ENCODE data around the gene SUPT4H1.

The SUPT4H1 gene

DNA sequence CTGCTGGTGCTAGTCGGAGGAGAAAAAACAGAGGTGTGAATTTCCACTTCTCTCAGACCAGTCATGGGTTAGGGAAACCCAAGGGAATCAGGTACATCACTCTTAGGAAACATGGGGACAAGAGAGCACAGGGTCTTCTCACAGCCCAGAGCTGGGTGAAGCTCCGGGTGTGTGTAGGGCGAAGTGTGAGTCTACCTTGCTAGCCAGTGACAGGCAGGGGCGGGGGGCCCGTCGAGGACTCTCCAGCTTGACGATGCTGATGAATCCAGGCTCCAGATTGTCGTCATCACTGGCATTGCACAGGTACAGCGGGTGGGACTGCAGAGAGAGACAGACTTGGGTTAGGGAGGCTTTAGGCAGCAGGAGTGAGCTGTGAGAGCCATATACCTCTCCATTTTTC, 18.7 kb upstream of the SUPT4H1 start:
- Histone ChIP-seq H3K4me3 (ENCODE audit: low read length) (no peak overlapping the region), H3K9ac (ENCODE audit: low read depth, low read length) (no peak overlapping the region), H3K9me3 (ENCODE audit: insufficient read depth, low read depth, low read length) (no peaks in the 10 kb centered on the region), H3K4me1 (ENCODE audit: insufficient read depth, low read length) (peaks cover 3% of the 10 kb centered on the region; the same call in 1 of the 2 replicates), H3K27ac (ENCODE audit: low read depth, low read length) (no peak overlapping the region), H3K36me3 (ENCODE audit: insufficient read depth, low read length) (no peaks in the 10 kb centered on the region), H3K27me3 (ENCODE audit: insufficient read depth, low read length) (no peaks in the 10 kb centered on the region)
- WGBS, result 92% methylated on average over 9 of the region's 9 CpGs

DNA sequence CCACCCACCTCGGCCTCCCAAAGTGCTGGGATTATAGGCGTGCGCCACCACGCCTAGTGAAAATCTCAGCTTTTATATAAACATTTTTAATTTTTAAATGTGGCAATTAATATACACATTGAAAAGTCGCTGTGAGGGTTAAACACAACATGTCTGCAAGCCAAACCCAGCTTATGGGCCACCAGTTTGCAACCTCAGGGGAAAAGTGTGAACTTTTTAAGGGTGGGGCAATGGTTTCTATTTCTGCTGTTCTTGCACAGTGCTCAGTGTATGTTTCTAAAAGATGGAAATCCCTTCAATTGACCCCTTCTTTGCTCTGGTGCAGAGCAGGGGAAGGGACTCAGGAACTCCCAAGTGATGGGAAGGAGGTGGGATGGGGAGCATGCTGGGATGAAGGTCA, 18.3 kb upstream of the SUPT4H1 start:
- Histone ChIP-seq H3K9me3 (ENCODE audit: insufficient read depth, low read depth, low read length) (no peaks in the 10 kb centered on the region), H3K9ac (ENCODE audit: low read depth, low read length) (no peak overlapping the region), H3K4me3 (ENCODE audit: low read length) (no peak overlapping the region), H3K27ac (ENCODE audit: low read depth, low read length) (no peak overlapping the region), H3K27me3 (ENCODE audit: insufficient read depth, low read length) (no peaks in the 10 kb centered on the region), H3K4me1 (ENCODE audit: insufficient read depth, low read length) (no peaks in the 10 kb centered on the region), H3K36me3 (ENCODE audit: insufficient read depth, low read length) (no peaks in the 10 kb centered on the region)
- 91% methylated on average over 4 of the region's 5 CpGs for WGBS

DNA sequence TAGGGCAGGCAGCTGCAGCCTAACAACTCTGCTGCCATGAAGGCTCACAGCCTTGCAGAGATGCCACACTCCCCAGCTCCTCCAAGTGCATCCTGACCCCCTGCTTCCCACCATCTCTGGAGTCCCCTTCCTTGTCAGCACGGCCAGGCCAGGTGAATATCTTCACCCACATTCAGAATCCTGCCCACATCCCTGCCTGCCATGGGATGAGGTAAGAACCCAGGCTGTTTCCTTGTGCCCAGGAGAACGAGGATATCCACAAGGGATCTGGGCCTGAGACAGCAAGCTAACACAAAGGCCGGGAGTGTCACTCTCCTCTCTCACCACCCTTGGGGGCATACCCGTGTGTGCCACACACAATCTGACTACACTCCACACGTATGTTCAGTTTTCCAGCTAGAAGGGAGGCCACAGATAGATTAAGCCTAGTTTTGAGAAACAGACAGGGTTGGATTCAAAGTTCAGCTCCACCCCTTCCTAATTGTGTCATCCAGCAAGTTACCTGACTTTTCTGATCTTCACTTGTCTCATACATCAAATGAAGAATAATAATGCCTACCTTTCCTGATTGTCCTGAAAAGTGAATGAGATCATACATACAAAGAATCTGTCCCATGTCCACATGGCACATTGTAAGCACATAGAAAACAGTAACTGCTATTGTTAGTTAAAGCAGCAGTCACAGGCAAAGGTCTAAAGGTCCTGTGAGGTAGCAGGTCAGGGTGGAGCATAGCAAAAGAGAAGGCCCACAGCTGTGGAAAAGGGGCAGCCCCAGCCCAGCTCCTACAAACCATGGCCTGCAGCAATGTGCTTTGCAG, 17.4 kb upstream of the SUPT4H1 start:
- 87% methylated on average over 5 of the region's 5 CpGs for WGBS
- no peaks in the 10 kb centered on the region for H3K36me3 ChIP-seq (ENCODE audit: insufficient read depth, low read length)
- no peaks in the 10 kb centered on the region for H3K27me3 ChIP-seq (ENCODE audit: insufficient read depth, low read length)

DNA sequence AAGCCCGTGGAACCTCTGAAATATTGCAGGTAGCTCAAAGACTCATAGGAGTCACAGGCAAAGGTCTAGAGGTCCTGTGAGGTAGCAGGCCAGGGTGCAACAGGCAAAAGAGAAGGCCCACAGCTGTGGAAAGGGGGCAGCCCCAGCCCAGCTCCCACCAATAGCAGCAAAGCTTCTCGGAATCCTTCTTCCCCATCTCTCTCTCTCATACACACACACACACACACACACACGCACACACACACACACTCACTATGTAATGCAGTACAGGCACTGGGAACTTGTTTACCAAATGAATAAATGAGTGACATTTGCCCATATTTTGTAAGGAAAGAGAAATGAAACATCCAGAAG, 16.8 kb upstream of the SUPT4H1 start:
- Histone ChIP-seq H3K4me3 (ENCODE audit: low read length) (no peak overlapping the region), H3K9ac (ENCODE audit: low read depth, low read length) (no peak overlapping the region; the same call in 1 of the 2 replicates), H3K27ac (ENCODE audit: low read depth, low read length) (no peak overlapping the region), H3K36me3 (ENCODE audit: insufficient read depth, low read length) (no peaks in the 10 kb centered on the region), H3K9me3 (ENCODE audit: insufficient read depth, low read depth, low read length) (no peaks in the 10 kb centered on the region), H3K27me3 (ENCODE audit: insufficient read depth, low read length) (no peaks in the 10 kb centered on the region), H3K4me1 (ENCODE audit: insufficient read depth, low read length) (peaks cover 7% of the 10 kb centered on the region; the same call in 1 of the 2 replicates)
- WGBS, result 97% methylated on average over 3 of the region's 3 CpGs

More for the DNA sequence above, 17.4 kb upstream of the SUPT4H1 start:
- H3K4me3 ChIP-seq (ENCODE audit: low read length), result no peak overlapping the region
- peaks cover 2% of the 10 kb centered on the region; the same call in 1 of the 2 replicates for H3K4me1 ChIP-seq (ENCODE audit: insufficient read depth, low read length)
- H3K9ac ChIP-seq (ENCODE audit: low read depth, low read length), result no peak overlapping the region; the same call in 1 of the 2 replicates
- H3K9me3 ChIP-seq (ENCODE audit: insufficient read depth, low read depth, low read length), result no peaks in the 10 kb centered on the region
- no peak overlapping the region for H3K27ac ChIP-seq (ENCODE audit: low read depth, low read length)

DNA sequence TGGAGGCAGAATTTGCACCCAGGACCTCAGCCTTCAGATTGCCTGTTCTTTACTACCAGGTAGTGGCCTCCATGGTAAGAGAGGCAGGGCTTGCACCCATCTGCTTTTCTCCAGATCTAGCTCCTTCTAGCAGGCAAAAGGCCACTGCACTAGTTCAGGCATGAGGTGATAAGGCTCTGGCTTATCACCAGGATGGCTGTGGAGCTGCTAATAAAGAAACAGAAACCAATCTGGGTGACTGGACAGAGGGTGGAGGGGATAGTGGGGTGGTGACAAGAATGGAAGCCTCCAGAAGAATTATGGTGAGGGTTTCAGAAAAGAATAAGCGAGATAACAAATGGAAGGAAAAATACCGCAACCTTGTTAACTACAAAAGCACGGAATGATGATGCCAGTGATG, 15.5 kb upstream of the SUPT4H1 start:
- peaks cover 7% of the 10 kb centered on the region; the same call in 1 of the 2 replicates for H3K4me1 ChIP-seq (ENCODE audit: insufficient read depth, low read length)
- no peaks in the 10 kb centered on the region for H3K36me3 ChIP-seq (ENCODE audit: insufficient read depth, low read length)
- no peaks in the 10 kb centered on the region for H3K27me3 ChIP-seq (ENCODE audit: insufficient read depth, low read length)
- H3K9ac ChIP-seq (ENCODE audit: low read depth, low read length), result no peak overlapping the region
- H3K4me3 ChIP-seq (ENCODE audit: low read length), result no peak overlapping the region
- H3K27ac ChIP-seq (ENCODE audit: low read depth, low read length), result no peak overlapping the region
- WGBS, result 95% methylated on average over 3 of the region's 3 CpGs
- no peaks in the 10 kb centered on the region for H3K9me3 ChIP-seq (ENCODE audit: insufficient read depth, low read depth, low read length)

DNA sequence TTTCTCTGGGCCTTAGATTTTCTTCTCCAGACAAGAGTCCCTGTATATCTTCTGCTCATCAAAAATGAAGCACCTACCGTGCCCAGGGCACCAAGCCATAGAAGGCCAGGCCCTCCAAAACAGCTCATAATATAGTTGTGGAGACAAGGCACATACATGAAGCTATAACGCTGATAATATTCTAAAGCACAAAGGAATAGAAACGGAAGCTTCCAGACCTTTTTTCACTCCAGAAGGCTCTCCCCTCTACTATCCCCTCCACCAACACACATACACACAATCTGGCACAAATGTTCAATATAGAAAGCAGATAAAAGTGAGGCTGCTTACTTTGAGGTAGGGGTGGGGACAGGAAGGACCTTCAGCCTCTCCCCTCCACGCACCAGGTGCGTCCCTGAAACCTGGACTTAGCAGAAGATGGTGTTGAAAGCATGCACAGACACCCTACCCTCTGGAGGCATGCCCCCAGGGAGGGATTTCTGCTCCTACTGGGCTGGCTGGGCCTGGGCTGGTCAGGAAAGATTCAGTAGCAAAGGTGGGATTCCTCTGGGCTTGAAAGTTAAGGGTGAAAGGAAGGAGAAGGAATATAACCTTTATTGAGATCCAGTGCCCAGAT, 14.1 kb upstream of the SUPT4H1 start:
- no peaks in the 10 kb centered on the region for H3K36me3 ChIP-seq (ENCODE audit: insufficient read depth, low read length)
- no peaks in the 10 kb centered on the region for H3K27me3 ChIP-seq (ENCODE audit: insufficient read depth, low read length)
- H3K9ac ChIP-seq (ENCODE audit: low read depth, low read length), result no peak overlapping the region
- H3K4me3 ChIP-seq (ENCODE audit: low read length), result no peak overlapping the region
- H3K27ac ChIP-seq (ENCODE audit: low read depth, low read length), result no peak overlapping the region
- H3K4me1 ChIP-seq (ENCODE audit: insufficient read depth, low read length), result peaks cover 7% of the 10 kb centered on the region; the same call in 1 of the 2 replicates
- no peaks in the 10 kb centered on the region for H3K9me3 ChIP-seq (ENCODE audit: insufficient read depth, low read depth, low read length)
- WGBS, result 73% methylated on average over 5 of the region's 5 CpGs

DNA sequence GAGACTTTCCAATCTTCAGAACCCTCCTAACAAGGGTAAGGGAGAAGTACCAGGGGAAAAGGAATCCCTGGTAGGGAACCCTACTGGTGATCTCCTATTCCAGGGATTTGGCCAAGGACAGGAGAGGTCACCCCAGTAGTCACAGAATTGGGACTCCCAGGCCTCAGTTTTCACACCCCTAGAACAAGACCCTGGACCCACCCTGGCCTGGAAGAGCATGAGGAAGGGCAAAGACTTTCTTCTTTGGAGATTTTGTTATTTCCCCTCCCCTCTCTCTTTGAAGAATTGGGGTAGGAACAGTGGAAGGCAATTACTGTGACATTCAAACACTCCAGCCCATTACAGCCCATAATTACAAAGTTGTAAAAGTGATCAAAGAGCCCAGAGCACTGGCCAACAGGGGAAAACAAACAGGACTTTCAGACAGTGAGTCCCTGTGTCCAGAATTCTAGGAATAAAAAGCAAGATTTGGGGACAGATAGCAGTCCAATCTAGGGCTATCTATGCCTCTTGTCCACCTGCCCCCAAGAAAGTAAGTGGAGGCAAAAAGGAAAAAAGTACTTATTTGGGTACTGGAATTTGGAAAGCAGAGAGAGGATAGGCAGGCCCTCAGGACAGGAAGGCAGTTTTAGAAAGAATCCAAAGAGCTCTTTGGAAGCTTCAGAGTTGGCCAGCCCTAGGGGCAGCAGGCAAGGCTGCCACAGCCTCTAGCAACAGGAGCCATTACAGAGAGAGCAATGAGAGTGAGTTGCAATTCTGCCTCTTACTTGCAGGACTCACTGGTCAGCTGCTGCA, 13.4 kb upstream of the SUPT4H1 start:
- no peaks in the 10 kb centered on the region for H3K9me3 ChIP-seq (ENCODE audit: insufficient read depth, low read depth, low read length)
- H3K36me3 ChIP-seq (ENCODE audit: insufficient read depth, low read length), result no peaks in the 10 kb centered on the region
- no peak overlapping the region for H3K9ac ChIP-seq (ENCODE audit: low read depth, low read length)
- H3K4me1 ChIP-seq (ENCODE audit: insufficient read depth, low read length), result peaks cover 7% of the 10 kb centered on the region; the same call in 1 of the 2 replicates
- H3K27me3 ChIP-seq (ENCODE audit: insufficient read depth, low read length), result no peaks in the 10 kb centered on the region
- H3K27ac ChIP-seq (ENCODE audit: low read depth, low read length), result no peak overlapping the region
- H3K4me3 ChIP-seq (ENCODE audit: low read length), result no peak overlapping the region

DNA sequence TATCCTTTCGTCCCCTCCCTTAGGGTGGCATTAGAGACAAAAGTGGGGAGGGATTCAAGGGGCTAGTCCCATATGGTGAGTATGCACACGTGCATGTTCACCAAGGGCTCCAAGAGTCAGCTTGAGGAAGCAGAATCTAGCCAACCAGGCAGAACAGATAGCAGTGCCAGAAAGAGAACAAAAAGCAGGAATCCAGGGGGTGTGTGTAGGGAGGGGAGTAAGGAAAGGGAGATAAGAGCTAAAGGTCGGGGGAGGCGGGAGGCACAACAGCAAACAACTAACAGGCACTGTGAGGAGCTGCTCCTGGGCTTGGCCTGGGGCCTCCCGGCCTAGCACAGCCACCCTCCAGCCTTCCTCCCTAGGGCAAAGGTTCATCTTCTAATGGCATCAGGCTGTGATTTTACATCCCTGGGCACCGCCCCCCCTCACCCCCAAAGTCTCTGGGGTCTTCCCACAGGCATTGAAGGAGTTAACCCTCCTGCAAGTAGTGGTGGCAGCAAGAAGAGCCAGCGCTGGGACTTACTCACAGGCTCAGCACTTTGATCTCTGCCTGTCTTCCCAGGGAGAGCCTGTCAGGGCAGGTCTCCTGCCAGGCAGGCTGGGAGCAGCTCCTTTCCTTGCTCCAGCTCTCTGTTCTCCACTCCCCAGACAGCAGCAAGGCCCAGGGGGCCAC, 12.4 kb upstream of the SUPT4H1 start:
- peaks cover 7% of the 10 kb centered on the region; the same call in 1 of the 2 replicates for H3K4me1 ChIP-seq (ENCODE audit: insufficient read depth, low read length)
- no peaks in the 10 kb centered on the region for H3K9me3 ChIP-seq (ENCODE audit: insufficient read depth, low read depth, low read length)
- no peaks in the 10 kb centered on the region for H3K36me3 ChIP-seq (ENCODE audit: insufficient read depth, low read length)
- H3K27me3 ChIP-seq (ENCODE audit: insufficient read depth, low read length), result no peaks in the 10 kb centered on the region
- H3K27ac ChIP-seq (ENCODE audit: low read depth, low read length), result peak overlapping the region; percentile 31; the same call in 1 of the 2 replicates
- no peak overlapping the region for H3K4me3 ChIP-seq (ENCODE audit: low read length)
- H3K9ac ChIP-seq (ENCODE audit: low read depth, low read length), result no peak overlapping the region
- WGBS, result 53% methylated on average over 7 of the region's 7 CpGs

DNA sequence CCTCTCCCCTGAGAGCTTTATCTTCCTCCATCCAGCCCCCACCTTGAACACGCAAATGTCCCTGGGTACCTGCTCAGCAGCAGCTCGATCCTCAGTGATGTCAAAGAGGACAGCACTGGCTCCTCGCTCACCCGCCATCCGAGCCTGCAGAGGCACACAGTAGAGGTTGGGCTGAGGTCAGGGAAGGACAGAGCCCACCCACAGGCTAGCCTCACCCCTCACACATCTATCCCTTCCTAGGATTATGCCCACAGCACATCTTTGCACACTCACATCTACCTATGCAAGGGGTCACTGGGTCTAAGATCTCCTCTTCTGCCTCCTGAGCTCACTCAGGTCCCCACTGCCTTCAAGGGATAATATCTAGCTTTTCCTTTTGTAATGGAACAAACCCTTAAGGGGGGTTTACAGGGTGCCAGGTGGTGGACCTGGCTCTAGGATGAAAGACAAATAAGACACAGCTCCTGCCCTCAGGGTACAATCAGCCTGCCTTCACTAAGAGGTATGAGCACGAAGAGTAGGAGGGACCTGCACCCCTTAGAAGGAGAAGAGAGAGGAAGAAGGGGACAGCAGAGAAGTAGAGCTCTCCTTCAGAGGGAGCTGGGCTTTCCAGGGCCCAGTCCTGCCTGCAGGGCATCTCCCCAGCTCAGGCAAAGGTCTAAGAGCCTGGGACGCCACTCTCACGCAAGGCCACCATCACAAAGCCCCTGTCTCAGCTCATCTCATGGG, 11.6 kb upstream of the SUPT4H1 start:
- Histone ChIP-seq H3K27me3 (ENCODE audit: insufficient read depth, low read length) (no peaks in the 10 kb centered on the region), H3K27ac (ENCODE audit: low read depth, low read length) (no peak overlapping the region), H3K9me3 (ENCODE audit: insufficient read depth, low read depth, low read length) (no peaks in the 10 kb centered on the region), H3K4me1 (ENCODE audit: insufficient read depth, low read length) (peaks cover 7% of the 10 kb centered on the region; the same call in 1 of the 2 replicates), H3K4me3 (ENCODE audit: low read length) (no peak overlapping the region), H3K36me3 (ENCODE audit: insufficient read depth, low read length) (no peaks in the 10 kb centered on the region), H3K9ac (ENCODE audit: low read depth, low read length) (no peak overlapping the region)
- WGBS, result 94% methylated on average over 8 of the region's 8 CpGs

DNA sequence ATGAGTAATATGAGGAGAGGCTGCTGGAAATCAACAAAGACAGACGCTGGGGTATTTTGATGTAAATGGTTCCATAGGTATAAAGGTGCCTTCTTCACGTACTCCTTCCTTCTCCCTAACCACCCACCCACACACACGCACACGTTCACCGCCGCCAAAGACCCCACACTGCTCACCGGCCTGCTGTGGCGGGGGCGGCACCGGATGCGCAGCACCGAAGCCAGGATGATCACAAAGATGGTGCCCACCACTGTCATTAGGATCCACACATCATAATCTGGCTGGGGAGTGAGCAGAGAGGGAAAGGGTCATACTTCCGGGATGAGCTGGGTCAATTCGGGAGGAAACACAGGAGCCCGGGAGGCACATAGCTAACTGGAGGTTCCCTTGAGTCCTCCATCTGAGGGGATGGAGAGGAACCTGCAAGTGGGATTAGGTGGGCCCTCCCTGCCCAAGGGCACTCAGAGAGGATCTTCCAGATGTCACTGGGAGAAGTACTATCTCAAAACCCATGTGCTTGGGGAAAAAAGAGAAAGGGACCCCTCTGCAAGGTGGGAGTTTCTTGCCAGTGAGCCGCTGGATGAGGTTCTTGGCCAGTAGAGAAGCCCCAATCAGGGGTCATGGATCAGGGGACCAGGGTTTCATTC, 10.5 kb upstream of the SUPT4H1 start:
- 91% methylated on average over 16 of the region's 16 CpGs for WGBS
- Histone ChIP-seq H3K9ac (ENCODE audit: low read depth, low read length) (no peak overlapping the region), H3K27me3 (ENCODE audit: insufficient read depth, low read length) (no peaks in the 10 kb centered on the region), H3K36me3 (ENCODE audit: insufficient read depth, low read length) (no peaks in the 10 kb centered on the region), H3K4me1 (ENCODE audit: insufficient read depth, low read length) (peaks cover 7% of the 10 kb centered on the region; the same call in 1 of the 2 replicates), H3K4me3 (ENCODE audit: low read length) (no peak overlapping the region), H3K27ac (ENCODE audit: low read depth, low read length) (no peak overlapping the region), H3K9me3 (ENCODE audit: insufficient read depth, low read depth, low read length) (no peaks in the 10 kb centered on the region)

Data from HUES64 (cell line).